Ovary (tissue), 9 donors: ENCODE results near the gene HLA-DPB1. TPM values are rescaled to one million over a fixed set of nuclear protein-coding genes. Genes with fewer than 3 reads are reported as not detected.

Source experiments
- DNase-seq, 5 donors: peaks; one replicate each; pipeline ENCODE4 v3.0.0-alpha.2; 2019 to 2020
- H3K27ac ChIP-seq, 2 donors: fragments of 200-600 bp; one replicate each; pipeline versions ENCODE4 v1.5.1 to v1.8.0; 2019 to 2022
- H3K27me3 ChIP-seq: fragments of 200-600 bp; one replicate; pipeline ENCODE4 v1.8.0; 2022
- H3K36me3 ChIP-seq: fragments of 200-600 bp; sonication (generic); one replicate; pipeline ENCODE4 v1.5.1; 2019
- H3K4me1 ChIP-seq: one replicate; pipeline ENCODE4 v1.8.1; 2013; ENCODE audit warnings: mild to moderate bottlenecking, moderate library complexity; ENCODE audit not compliant: insufficient read depth
- H3K4me3 ChIP-seq: fragments of 200-600 bp; sonication (generic); one replicate; pipeline ENCODE4 v1.5.1; 2017
- H3K9me3 ChIP-seq, 2 donors: fragments of 200-600 bp in 1 of 2; sonication (generic) in 1 of 2; one replicate each; pipeline versions ENCODE4 v1.5.1 to v1.8.1; 2013 to 2019; ENCODE audit warnings: mild to moderate bottlenecking in 1 of 2, moderate library complexity in 1 of 2
- CTCF ChIP-seq, 3 donors: fragments of 450-650 bp in 2 of 3; fragments of 200-600 bp in 1 of 3; IDR thresholded peaks; one replicate each; pipeline versions ENCODE4 v1.5.1 to v1.8.0; 2016 to 2022; ENCODE audit warnings: antibody characterized with exemption in 3 of 3, mild to moderate bottlenecking in 1 of 3
- EP300 ChIP-seq: sonication (generic); formaldehyde crosslinking; IDR thresholded peaks from one replicate; pipeline ENCODE4 v1.6.1; 2017; ENCODE audit warnings: antibody characterized with exemption
- POLR2A ChIP-seq: fragments of 450-650 bp; IDR thresholded peaks from one replicate; pipeline ENCODE4 v1.6.1; 2017; ENCODE audit warnings: antibody characterized with exemption, mild to moderate bottlenecking, moderate library complexity
- WGBS, 3 donors: extraction: QIAGEN DNeasy Blood & Tissue Kit in 1 of 3; methylation state at CpG; one replicate each; pipeline versions ENCODE4 v1.1.5 to v1.1.7; 2013 to 2017; 5-methylcytosine and 5-hydroxymethylcytosine counted together
- intact Hi-C, 4 donors: fragments of 100-400 bp; cut with DNase I; formaldehyde crosslinking; loops; one replicate each; pipeline versions ENCODE4 v1.11.0 to v1.15.1; 2022 to 2023
- polyA plus RNA-seq, 2 donors: library from polyadenylated mRNA; stranded (reverse); fragments of 200-250 nt in 1 of 2; fragments of 350-450 nt in 1 of 2; fragmentation: Illumina TruSeq in 1 of 2; extraction: RNeasy Lipid Tissue Mini Kit (QIAGEN cat#74804) in 1 of 2; gene quantifications; one replicate each; pipeline ENCODE4 v1.2.3, GENCODE V29; 2013 to 2014
- total RNA-seq, 7 donors: library from RNA; depleted of rRNA in 2 of 7; stranded (reverse); fragments of >200 nt in 2 of 7; fragmentation: NEBNext Ultra II Directional in 3 of 7; extraction: Animal tissue kit (Norgen Biotek cat#: 25700) in 3 of 7; gene quantifications; one replicate each; pipeline versions ENCODE4 v1.1.0 to v1.2.4, GENCODE V29; 2016 to 2023
- donor health status: DM: no; HTN: no; CAD: no; lungs with moderate emphysema.
- donor health status: DM: no; HTN: no; CAD: no.
- donor health status: Bipolar disorder and iron deficiency.
- donor health status: DM: yes; HTN: yes; CAD: no.
- donor health status: DM: no; HTN: no; CAD: no.
- donor health status: DM: yes; HTN: yes; CAD: no.

The HLA-DPB1 gene
- total and polyA plus RNA-seq, 9 donors: 19.4 to 120 (median 44.7) TPM

DNA sequence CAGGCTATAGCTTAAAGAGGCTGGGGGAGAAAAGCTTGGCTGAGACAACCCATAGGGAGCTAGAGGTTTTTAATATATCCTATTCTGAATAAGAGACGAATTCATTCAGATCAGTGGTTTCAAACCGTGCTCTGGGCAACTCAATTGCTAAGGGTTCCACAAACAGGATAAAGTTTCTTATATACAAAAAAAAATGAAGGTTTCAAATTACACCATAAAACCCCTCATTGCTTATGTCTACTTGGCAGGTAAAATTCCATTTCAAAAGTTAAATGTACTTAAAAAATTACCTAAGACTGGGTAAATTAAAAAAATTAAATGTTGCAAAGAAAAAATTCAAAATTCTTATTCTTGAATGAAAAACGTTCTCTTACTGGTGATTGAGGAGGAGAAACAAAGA, 2.7 kb downstream of the HLA-DPB1 start:
- no peaks in the 10 kb centered on the region for H3K9me3 ChIP-seq
- peaks cover 2% of the 10 kb centered on the region for H3K4me1 ChIP-seq
- intact Hi-C loops: no loop called here
- no peak overlapping the region for H3K27ac ChIP-seq
- H3K36me3 ChIP-seq: no peaks in the 10 kb centered on the region
- 71 to 78% (median 72%) methylated on average over 3 of the region's 3 CpGs for WGBS, 3 donors
- no peak for DNase-seq
- H3K4me3 ChIP-seq: no peak overlapping the region
- TF ChIP-seq EP300 (no peak), POLR2A (no peak), CTCF (IDR thresholded peaks at IDR 0.05) (no peak)
- no peaks in the 10 kb centered on the region for H3K27me3 ChIP-seq

GRCh38 chr6:33078919-33079521, 3.2 kb downstream of the HLA-DPB1 start:
- Histone ChIP-seq H3K9me3 (no peaks in the 10 kb centered on the region), H3K4me1 (peaks cover 2% of the 10 kb centered on the region), H3K4me3 (no peak overlapping the region), H3K27me3 (no peaks in the 10 kb centered on the region), H3K27ac (no peak overlapping the region), H3K36me3 (no peaks in the 10 kb centered on the region)
- WGBS, 3 donors: 59 to 74% (median 64%) methylated on average over 2 of the region's 2 CpGs
- intact Hi-C loops: no loop called here
- TF ChIP-seq EP300: no peak
- TF ChIP-seq POLR2A: no peak
- TF ChIP-seq CTCF (IDR thresholded peaks at IDR 0.05): no peak
- no peak for DNase-seq

DNA sequence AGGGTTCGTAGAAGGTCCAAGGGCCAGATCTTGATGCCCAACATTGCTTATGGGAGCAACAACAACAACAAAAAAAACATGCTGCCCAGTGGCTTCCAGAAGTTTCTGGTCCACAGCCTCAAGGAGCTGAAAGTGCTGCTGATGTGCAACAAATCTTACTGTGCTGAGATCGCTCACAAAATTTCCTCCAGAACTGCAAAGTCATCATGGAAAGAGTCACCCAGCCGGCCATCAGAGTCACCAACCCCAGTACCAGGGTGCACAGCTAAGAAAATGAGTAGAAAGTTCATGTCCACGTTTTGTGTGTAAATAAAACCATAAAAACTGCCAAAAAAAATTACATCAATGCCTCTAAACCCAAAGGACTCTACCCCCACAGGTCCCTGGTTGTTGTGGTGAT, 3.8 kb downstream of the HLA-DPB1 start:
- 68 to 75% (median 72%) methylated on average over 4 of the region's 4 CpGs for WGBS, 3 donors
- no peak for DNase-seq
- Histone ChIP-seq H3K4me1 (peaks cover 2% of the 10 kb centered on the region), H3K36me3 (no peaks in the 10 kb centered on the region), H3K9me3 (no peaks in the 10 kb centered on the region), H3K27ac (peak overlapping the region in 1 of 2 donors; percentile 84), H3K27me3 (no peaks in the 10 kb centered on the region), H3K4me3 (no peak overlapping the region)
- intact Hi-C loops: no loop called here
- TF ChIP-seq POLR2A (no peak), EP300 (no peak), CTCF (IDR thresholded peaks at IDR 0.05) (no peak)

GRCh38 chr6:33080127-33081089, 4.6 kb downstream of the HLA-DPB1 start:
- DNase-seq: peak; percentile 43 to 75 (median 65)
- intact Hi-C loops: loop anchor here in 2 of 4 donors (10.0 kb wide), 1 partner anchor 66 kb away; no protein-coding TSS in a partner anchor

More at GRCh38 chr6:33080127-33081089, 4.6 kb downstream of the HLA-DPB1 start:
- Histone ChIP-seq H3K9me3 (no peaks in the 10 kb centered on the region), H3K27me3 (no peaks in the 10 kb centered on the region), H3K4me1 (peaks cover 2% of the 10 kb centered on the region), H3K36me3 (no peaks in the 10 kb centered on the region), H3K4me3 (peak overlapping the region; percentile 40), H3K27ac (peak overlapping the region; percentile 83 to 84)
- no peak for TF ChIP-seq POLR2A
- no peak for TF ChIP-seq CTCF (IDR thresholded peaks at IDR 0.05)
- no peak for TF ChIP-seq EP300
- 4 to 7% (median 7%) methylated on average over 49 of the region's 49 CpGs for WGBS, 3 donors
